ENCODE measurements around the gene SPATA21. TPM values are rescaled to one million over a fixed set of nuclear protein-coding genes. Genes with fewer than 3 reads are reported as not detected.

The SPATA21 gene
- total and polyA plus RNA-seq, 2 donors (not counting 3 experiments of a cell fraction or from before 2014, with no cell fraction given): not detected

- POLR2A ChIA-PET: interaction anchor here (0.7 kb wide), 1 partner anchor 550 kb away, joined by 5 read pairs; no protein-coding TSS in a partner anchor
- Histone ChIP-seq H3K27ac (ENCODE audit: insufficient read depth, low read depth, low read length) (no peak overlapping the region), H3K9ac (replicated peaks; ENCODE audit: extremely low read depth, insufficient read depth, low read length) (no peak overlapping the region), H3K36me3 (ENCODE audit: control insufficient read depth in 2 of 2, extremely low read depth in 1 of 2, insufficient read depth in 2 of 2, low read length in 2 of 2) (no peaks in the 10 kb centered on the region), H3K9me1 (replicated peaks; ENCODE audit: control insufficient read depth, extremely low read depth, insufficient read depth, low read length) (no peaks in the 10 kb centered on the region), H2AFZ (ENCODE audit: low read depth, low read length) (no peak overlapping the region), H3K9me3 (replicated peaks; ENCODE audit: control insufficient read depth, insufficient read depth, low read length) (no peaks in the 10 kb centered on the region), H3K79me2 (ENCODE audit: control insufficient read depth, insufficient read depth, low read length) (peaks cover under 1% of the 10 kb centered on the region), H3K4me1 (ENCODE audit: control insufficient read depth, extremely low read depth, insufficient read depth, low read length) (peaks cover 11% of the 10 kb centered on the region), H3K4me3 (replicated peaks in 1 of 3; ENCODE audit: insufficient read depth in 1 of 3, low read depth in 1 of 3, low read length in 3 of 3) (no peak overlapping the region), H3K4me2 (ENCODE audit: insufficient read depth, low read length) (no peak overlapping the region), H4K20me1 (replicated peaks; ENCODE audit: control insufficient read depth, extremely low read depth, insufficient read depth, low read length) (no peaks in the 10 kb centered on the region), H3K27me3 (ENCODE audit: control insufficient read depth in 2 of 2, insufficient read depth in 2 of 2, low read length in 2 of 2) (no peaks in the 10 kb centered on the region)
- TF ChIP-seq GATA2 (IDR thresholded peaks at IDR 0.05; ENCODE audit: insufficient read depth, insufficient read length, low read depth, low read length): no peak
- TF ChIP-seq FOS (IDR thresholded peaks at IDR 0.05; ENCODE audit: borderline replicate concordance, insufficient read depth, low read length): no peak
- no peak for TF ChIP-seq POLR2AphosphoS5 (IDR thresholded peaks at IDR 0.05; ENCODE audit: insufficient read depth, low read depth, low read length)
- TF ChIP-seq JUN (IDR thresholded peaks at IDR 0.05; ENCODE audit: borderline replicate concordance, insufficient read depth, insufficient read length, low read depth): no peak
- no peak for TF ChIP-seq POLR2A (IDR thresholded peaks at IDR 0.05; ENCODE audit: low read depth, low read length)
- TF ChIP-seq MYC (IDR thresholded peaks at IDR 0.05; ENCODE audit: low read depth, low read length): no peak
- no peak for TF ChIP-seq MAX (IDR thresholded peaks at IDR 0.05; ENCODE audit: insufficient read depth, insufficient read length)
- no peak for TF ChIP-seq EZH2 (IDR thresholded peaks at IDR 0.05; ENCODE audit: borderline replicate concordance, low read depth, low read length, severe bottlenecking)
- TF ChIP-seq CTCF (IDR thresholded peaks at IDR 0.05; ENCODE audit: extremely low read depth in 1 of 2, insufficient read depth in 1 of 2, low read depth in 1 of 2, low read length in 2 of 2): no peak
- intact Hi-C loops (cut with micrococcal nuclease): no loop called here
- dilution Hi-C loops (cut with MboI; ENCODE audit: extremely low pct_ligation_motif_present, low sequenced_read_pairs): no loop called here
- no peak for FAIRE-seq
- CTCF ChIA-PET: no interaction called here
- BruUV-seq (replicated peaks): no TSS peak
- DNase-seq (ENCODE audit: low read depth, low spot score): no peak
These were observed 80.4 kb downstream of the SPATA21 start for GRCh38 chr1:16356867-16357266.
